T-helper 17 cell (primary cell): ENCODE results near the gene GALNT11. TPM values are rescaled to one million over a fixed set of nuclear protein-coding genes. Genes with fewer than 3 reads are reported as not detected.
"Not testable (repeated sequence)": the region's sequence is repeated elsewhere in the genome, so short reads cannot be mapped to it uniquely, and the experiment has no call there.

ENCODE experiments used
- ATAC-seq: fragments of 150-1000 bp; cut with Tn5 transposase; 2 replicates; pipeline ENCODE4 v1.10.0; 2021; ENCODE audit warnings: mild to moderate bottlenecking, moderate library complexity
- DNase-seq, 3 donors: peaks; one replicate each; pipeline versions ENCODE4 v3.0.0 to v3.0.0-alpha.2; 2020 to 2021
- H3K9me3 ChIP-seq: one replicate; pipeline ENCODE4 v1.7.0; 2013; ENCODE audit warnings: low read length, mild to moderate bottlenecking; ENCODE audit not compliant: control insufficient read depth, poor library complexity, severe bottlenecking
- H3K27ac Mint-ChIP-seq: one replicate; pipeline ENCODE4 v1.8.0; 2022; ENCODE audit warnings: mild to moderate bottlenecking, moderate library complexity, mixed read lengths
- H3K27me3 Mint-ChIP-seq: one replicate; pipeline ENCODE4 v1.8.0; 2022; ENCODE audit warnings: mixed read lengths
- H3K36me3 Mint-ChIP-seq: one replicate; pipeline ENCODE4 v1.8.0; 2022; ENCODE audit warnings: low read depth, mixed read lengths
- H3K4me1 Mint-ChIP-seq: one replicate; pipeline ENCODE4 v1.8.0; 2022; ENCODE audit warnings: mild to moderate bottlenecking, mixed read lengths
- H3K4me3 Mint-ChIP-seq: one replicate; pipeline ENCODE4 v1.8.0; 2022; ENCODE audit warnings: mild to moderate bottlenecking, moderate library complexity, mixed read lengths
- total RNA-seq, 4 donors: library from RNA in 2 of 4; stranded (reverse) in 2 of 4; gene quantifications; one replicate each; pipeline ENCODE4 v1.2.3 and lab custom pipeline; 2022 to 2026

The GALNT11 gene
- total RNA-seq, 2 donors from 2014 or later = 23.7 to 25.3 TPM

DNA sequence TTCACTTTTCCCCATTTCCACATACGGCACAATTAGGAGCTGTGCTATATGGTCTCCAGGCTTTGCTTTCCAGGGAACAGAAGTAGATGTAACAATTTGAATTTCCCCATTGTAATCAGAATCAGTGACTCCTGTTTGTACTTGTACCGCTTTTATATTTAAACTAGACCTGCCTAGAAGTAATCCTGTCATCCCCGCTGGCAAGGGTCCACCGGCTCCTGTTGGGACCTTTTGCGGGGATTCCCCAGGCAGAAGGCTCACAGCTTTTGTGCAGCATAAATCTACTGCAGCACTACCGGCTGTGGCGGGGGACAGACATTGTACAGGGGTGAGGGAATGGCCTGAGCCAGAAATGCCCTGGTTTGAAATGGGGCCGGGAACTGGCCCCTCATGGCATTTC, 17.6 kb downstream of the GALNT11 start:
- H3K9me3 ChIP-seq, ATAC-seq: not testable (repeated sequence)

DNA sequence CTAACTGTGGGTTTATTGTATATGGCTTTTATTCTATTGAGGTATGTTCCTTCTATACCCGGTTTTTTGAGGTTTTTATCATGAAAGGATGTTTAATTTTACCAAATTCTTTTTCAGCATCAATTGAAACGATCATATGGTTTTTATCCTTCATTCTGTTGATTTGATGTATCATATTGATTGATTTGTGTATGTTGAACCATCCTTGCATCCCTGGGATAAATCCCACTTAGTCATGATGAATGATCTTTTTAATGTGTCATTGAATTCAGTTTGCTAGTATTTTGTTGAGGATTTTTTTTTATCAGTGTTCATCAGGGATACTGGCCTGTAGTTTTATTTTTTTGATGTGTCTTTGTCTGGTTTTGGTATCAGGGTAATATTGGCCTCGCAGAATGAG, 19.4 kb downstream of the GALNT11 start:
- H3K27me3 Mint-ChIP-seq, DNase-seq, ATAC-seq, H3K27ac Mint-ChIP-seq, H3K4me1 Mint-ChIP-seq, H3K4me3 Mint-ChIP-seq, H3K9me3 ChIP-seq, H3K36me3 Mint-ChIP-seq: not testable (repeated sequence)

More for the DNA sequence above, 17.6 kb downstream of the GALNT11 start:
- not testable (repeated sequence) for H3K4me3 Mint-ChIP-seq, H3K27me3 Mint-ChIP-seq, H3K4me1 Mint-ChIP-seq, H3K27ac Mint-ChIP-seq, DNase-seq, H3K36me3 Mint-ChIP-seq

DNA sequence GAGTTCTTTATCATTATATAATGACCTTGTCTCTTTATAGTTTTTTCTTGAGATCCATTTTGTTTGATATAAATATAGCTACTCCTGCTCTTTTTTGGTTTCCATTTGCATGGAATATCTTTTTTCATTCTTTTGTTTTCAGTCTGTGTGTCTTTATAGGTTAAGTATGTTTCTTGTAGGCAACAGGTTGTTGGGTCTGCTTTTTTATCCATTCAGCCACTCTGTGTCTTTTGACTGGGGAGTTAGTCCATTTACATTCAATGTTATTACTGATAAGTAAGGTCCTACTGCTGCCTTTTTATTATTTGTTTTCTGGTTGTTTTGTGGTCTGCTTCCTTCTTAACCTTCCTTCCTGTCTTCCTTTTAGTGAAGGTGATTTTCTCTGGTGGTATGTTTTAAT, 21.1 kb downstream of the GALNT11 start:
- Mint-ChIP-seq H3K27me3 (no peaks in the 10 kb centered on the region), H3K36me3 (peaks cover 3% of the 10 kb centered on the region), H3K27ac (no peak overlapping the region), H3K4me3 (no peak overlapping the region), H3K4me1 (peaks cover 4% of the 10 kb centered on the region)
- no peaks in the 10 kb centered on the region for H3K9me3 ChIP-seq
- no peak for ATAC-seq
- DNase-seq = no peak

DNA sequence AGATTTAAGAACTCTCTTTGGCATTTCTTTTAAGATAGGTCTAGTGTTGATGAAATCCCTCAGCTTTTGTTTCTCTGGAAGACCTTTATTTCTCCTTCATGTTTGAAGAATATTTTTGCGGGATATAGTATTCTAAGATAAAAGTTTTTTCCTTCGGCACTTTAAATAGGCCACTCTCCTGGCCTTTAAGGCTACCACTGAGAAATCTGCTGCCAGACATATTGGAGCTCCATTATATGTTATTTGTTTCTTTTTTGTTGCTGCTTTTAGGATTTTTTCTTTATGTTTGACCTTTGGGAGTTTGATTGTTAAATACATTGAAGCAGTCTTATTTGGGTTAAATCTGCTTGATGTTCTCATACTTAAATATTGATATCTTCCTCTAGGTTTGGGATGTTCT, 22.6 kb downstream of the GALNT11 start:
- Mint-ChIP-seq H3K27me3 (no peaks in the 10 kb centered on the region), H3K4me1 (peaks cover 10% of the 10 kb centered on the region), H3K27ac (no peak overlapping the region), H3K36me3 (peaks cover 3% of the 10 kb centered on the region), H3K4me3 (no peak overlapping the region)
- no peak for ATAC-seq
- H3K9me3 ChIP-seq = no peaks in the 10 kb centered on the region
- no peak for DNase-seq

DNA sequence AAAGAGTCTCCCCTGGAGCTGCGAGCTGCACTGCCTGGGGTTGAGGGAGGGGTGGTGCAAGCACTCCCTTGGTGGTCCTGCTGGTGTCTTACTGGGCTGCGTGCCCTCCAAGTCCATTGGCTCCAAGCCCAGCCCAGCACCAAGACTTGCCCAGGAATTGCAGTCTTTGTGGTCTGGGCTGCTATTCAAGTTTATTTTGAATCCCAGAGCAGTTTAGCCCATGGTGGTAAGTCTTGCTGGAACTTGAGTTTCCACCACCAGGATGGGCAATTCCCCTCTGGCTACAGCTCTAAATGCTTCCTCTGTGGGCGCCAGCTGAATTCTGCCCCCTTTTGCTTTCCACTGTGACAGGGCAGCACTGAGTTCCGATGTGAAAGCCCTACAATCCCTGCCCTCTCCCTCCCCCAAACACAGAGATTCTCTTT, 25.1 kb downstream of the GALNT11 start:
- Mint-ChIP-seq H3K36me3 (peaks cover 3% of the 10 kb centered on the region), H3K27ac (no peak overlapping the region), H3K4me1 (peaks cover 16% of the 10 kb centered on the region), H3K27me3 (no peaks in the 10 kb centered on the region), H3K4me3 (no peak overlapping the region)
- H3K9me3 ChIP-seq = no peaks in the 10 kb centered on the region
- DNase-seq (no peak), ATAC-seq (no peak)

DNA sequence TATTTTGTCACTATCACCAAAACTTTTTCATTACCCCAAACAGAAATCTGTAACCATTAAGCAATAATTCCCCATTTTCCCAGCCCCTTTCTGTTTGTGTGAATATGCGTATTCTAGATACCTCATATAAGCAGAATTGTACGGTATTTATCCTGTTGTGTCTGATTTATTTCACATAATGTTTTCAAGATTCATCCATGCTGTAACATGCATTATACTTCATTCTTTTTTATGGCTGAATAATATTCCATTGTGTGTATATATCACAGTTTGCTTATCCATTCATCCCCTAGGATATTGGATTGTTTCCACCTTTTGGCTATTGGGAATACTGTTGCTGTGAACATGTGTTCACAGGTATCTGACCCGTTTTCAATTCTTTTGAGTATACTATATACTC, 26.5 kb downstream of the GALNT11 start:
- H3K4me3 Mint-ChIP-seq = no peak overlapping the region
- ATAC-seq (no peak), DNase-seq (no peak)
- H3K9me3 ChIP-seq = no peaks in the 10 kb centered on the region
- peaks cover 14% of the 10 kb centered on the region for H3K4me1 Mint-ChIP-seq
- H3K27me3 Mint-ChIP-seq = no peaks in the 10 kb centered on the region
- H3K36me3 Mint-ChIP-seq = no peaks in the 10 kb centered on the region
- no peak overlapping the region for H3K27ac Mint-ChIP-seq

DNA sequence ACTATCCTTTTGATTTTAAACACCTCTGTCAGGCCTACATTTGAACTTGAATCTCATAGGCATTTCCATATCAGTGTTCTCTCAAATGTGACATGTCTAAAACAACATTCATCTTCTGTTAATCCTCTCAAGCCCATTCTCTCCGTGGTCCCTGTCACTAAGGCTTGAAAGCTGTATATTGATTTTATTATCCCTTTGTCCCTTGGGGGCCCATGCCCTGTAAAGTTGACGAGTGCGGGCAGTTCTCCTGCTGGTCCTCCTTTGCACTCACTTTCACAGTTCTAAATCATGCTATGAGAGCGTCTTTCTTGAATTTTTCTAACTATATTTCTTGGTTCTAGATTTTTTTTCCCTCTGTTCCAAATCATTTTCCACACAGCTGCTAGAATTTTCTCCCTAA, 27.3 kb downstream of the GALNT11 start:
- no peak overlapping the region for H3K4me3 Mint-ChIP-seq
- DNase-seq = no peak
- no peak for ATAC-seq
- peaks cover 14% of the 10 kb centered on the region for H3K4me1 Mint-ChIP-seq
- peak overlapping the region; percentile 4 for H3K27ac Mint-ChIP-seq
- H3K27me3 Mint-ChIP-seq = no peaks in the 10 kb centered on the region
- no peaks in the 10 kb centered on the region for H3K36me3 Mint-ChIP-seq
- no peaks in the 10 kb centered on the region for H3K9me3 ChIP-seq

DNA sequence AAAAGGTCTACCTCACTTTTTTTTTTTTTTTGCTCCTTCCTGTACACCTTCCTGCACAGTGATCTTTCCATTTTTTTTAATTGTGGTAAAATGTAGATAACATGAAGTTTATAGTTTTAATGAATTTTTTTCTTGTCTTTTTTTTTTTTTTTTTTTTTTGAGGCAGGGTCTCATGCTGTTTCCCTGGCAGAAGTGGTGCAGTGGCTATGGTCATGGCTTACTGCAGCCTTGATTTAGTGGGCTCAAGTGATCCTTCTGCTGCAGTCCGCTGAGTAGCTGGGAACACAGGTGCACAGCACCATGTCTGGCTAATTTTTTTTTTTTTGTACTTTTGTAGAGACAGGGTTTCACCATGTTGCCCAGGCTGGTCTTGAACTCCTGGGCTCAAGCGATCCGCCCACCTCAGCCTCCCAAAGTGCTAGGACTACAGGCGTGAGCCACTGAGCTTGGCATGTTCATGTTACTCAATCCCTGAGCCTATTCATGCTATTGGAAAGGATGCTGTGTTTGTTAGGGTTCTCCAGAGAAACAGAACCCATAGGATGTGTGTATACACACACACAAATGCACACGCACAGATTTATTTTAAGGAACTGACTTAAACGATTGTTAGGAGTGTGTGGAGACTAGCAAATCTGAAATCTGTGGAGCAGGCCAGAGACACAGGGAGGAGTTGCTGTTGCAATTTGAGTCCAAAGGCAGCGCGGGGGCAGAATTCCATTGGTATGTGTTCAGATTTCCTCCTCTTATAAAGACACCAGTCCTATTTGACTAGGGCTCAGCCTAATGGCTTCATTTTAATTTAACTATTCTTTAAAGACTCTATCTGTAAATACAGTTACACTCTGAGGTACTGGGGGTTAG, 29.1 kb downstream of the GALNT11 start:
- DNase-seq = no peak
- H3K9me3 ChIP-seq = no peaks in the 10 kb centered on the region
- no peak overlapping the region for H3K27ac Mint-ChIP-seq
- no peak overlapping the region for H3K4me3 Mint-ChIP-seq
- H3K4me1 Mint-ChIP-seq = peaks cover 14% of the 10 kb centered on the region
- H3K27me3 Mint-ChIP-seq = no peaks in the 10 kb centered on the region
- no peak for ATAC-seq
- H3K36me3 Mint-ChIP-seq = peaks cover 2% of the 10 kb centered on the region

DNA sequence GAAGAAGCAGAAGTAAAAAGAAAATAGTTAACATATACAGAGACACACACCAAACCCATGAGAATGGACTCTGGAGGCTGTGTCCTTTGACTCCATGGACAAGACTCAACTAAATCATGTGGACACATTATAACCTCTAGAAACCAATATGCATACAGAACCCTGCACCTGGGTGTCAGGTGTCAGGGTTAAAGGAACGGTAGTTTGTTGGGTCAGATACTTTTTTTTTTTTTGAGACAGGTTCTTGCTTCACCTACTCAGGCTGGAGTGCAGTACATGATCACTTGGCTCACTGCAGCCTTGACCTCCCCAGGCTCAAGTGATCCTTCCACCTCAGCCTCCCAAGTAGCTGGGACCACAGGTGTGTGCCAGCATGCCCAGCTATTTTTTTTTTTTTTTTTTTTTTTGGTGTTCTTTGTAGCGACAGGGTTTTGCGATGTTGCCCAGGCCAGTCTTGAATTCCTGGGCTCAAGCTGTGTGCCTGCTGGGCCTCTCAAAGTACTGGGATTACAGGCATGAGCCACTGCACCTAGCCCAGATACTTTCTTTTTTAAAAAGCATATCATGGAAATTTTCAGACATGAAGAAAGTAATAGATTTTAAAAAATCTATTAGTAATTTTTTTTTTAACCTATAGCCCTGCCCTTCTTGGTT, 31.3 kb downstream of the GALNT11 start:
- ATAC-seq = no peak
- Mint-ChIP-seq H3K4me1 (peaks cover 12% of the 10 kb centered on the region), H3K27ac (no peak overlapping the region), H3K36me3 (peaks cover 2% of the 10 kb centered on the region), H3K4me3 (no peak overlapping the region), H3K27me3 (no peaks in the 10 kb centered on the region)
- no peaks in the 10 kb centered on the region for H3K9me3 ChIP-seq
- DNase-seq = no peak

DNA sequence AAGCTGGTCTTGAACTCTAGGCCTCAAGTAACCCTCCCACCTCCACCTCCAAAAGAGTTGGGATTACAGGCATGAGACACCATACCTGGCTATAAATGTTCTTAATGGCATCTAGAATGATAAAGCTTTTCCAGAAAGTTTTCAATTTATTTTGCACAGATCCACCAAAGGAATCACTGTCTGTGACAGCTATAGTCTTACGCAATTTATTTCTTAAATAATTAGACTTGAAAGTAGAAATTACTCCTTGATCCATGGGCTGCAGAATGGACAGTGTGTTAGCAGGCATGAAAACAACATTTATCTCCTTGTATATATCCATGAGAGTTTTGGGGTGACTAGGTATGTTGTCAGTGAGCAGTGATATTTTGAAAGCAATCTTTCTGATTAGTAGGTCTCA, 33.8 kb downstream of the GALNT11 start:
- no peak for DNase-seq
- Mint-ChIP-seq H3K27ac (no peak overlapping the region), H3K4me1 (peaks cover 7% of the 10 kb centered on the region), H3K4me3 (no peak overlapping the region), H3K36me3 (peaks cover 2% of the 10 kb centered on the region), H3K27me3 (no peaks in the 10 kb centered on the region)
- ATAC-seq = no peak
- H3K9me3 ChIP-seq = no peaks in the 10 kb centered on the region

DNA sequence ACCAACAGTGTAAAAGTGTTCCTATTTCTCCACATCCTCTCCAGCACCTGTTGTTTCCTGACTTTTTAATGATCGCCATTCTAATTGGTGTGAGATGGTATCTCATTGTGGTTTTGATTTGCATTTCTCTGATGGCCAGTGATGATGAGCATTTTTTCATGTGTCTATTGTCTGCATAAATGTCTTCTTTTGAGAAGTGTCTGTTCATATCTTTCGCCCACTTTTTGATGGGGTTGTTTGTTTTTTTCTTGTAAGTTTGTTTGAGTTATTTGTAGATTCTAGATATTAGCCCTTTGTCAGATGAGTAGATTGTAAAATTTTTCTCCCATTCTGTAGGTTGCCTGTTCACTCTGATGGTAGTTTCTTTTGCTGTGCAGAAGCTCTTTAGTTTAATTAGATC, 35.6 kb downstream of the GALNT11 start:
- not testable (repeated sequence) for H3K27ac Mint-ChIP-seq

DNA sequence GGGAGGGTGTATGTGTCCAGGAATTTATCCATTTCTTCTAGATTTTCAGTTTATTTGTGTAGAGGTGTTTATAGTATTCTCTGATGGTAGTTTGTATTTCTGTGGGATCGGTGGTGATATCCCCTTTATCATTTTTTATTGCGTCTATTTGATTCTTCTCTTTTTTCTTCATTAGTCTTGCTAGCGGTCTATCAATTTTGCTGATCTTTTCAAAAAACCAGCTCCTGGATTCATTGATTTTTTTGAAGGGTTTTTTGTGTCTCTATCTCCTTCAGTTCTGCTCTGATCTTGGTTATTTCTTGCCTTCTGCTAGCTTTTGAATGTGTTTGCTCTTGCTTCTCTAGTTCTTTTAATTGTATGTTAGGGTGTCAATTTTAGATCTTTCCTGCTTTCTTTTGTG, 37.7 kb downstream of the GALNT11 start:
- H3K27ac Mint-ChIP-seq, DNase-seq, H3K4me3 Mint-ChIP-seq, H3K9me3 ChIP-seq, H3K36me3 Mint-ChIP-seq, H3K27me3 Mint-ChIP-seq, ATAC-seq: not testable (repeated sequence)
- peaks cover 12% of the 10 kb centered on the region for H3K4me1 Mint-ChIP-seq

More for the DNA sequence above, 35.6 kb downstream of the GALNT11 start:
- H3K4me1 Mint-ChIP-seq, DNase-seq, H3K9me3 ChIP-seq, H3K27me3 Mint-ChIP-seq, H3K36me3 Mint-ChIP-seq, H3K4me3 Mint-ChIP-seq, ATAC-seq: not testable (repeated sequence)

DNA sequence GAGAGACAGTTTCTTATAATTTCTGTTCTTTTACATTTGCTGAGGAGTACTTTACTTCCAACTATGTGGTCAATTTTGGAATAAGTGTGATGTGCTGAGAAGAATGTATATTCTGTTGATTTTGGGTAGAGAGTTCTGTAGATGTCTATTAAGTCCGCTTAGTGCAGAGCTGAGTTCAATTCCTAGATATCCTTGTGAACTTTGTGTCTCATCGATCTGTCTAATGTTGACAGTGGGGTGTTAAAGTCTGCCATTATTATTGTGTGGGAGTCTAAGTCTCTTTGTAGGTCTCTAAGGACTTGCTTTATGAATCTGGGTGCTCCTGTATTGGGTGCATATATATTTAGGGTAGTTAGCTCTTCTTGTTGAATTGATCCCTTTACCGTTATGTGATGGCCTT, 38.3 kb downstream of the GALNT11 start:
- not testable (repeated sequence) for H3K27me3 Mint-ChIP-seq, H3K9me3 ChIP-seq, H3K36me3 Mint-ChIP-seq, H3K27ac Mint-ChIP-seq, ATAC-seq, DNase-seq, H3K4me3 Mint-ChIP-seq
- H3K4me1 Mint-ChIP-seq = peaks cover 14% of the 10 kb centered on the region
